Activated gamma-delta T cell treated with anti-CD3 and anti-CD28 coated beads, Interleukin-2, amount 50 U/mL, for 16 hours (primary cell): ENCODE data around the gene GCNT2.
"Not testable (repeated sequence)": the region's sequence is repeated elsewhere in the genome, so short reads cannot be mapped to it uniquely, and the experiment has no call there.

Experiments
- DNase-seq: peaks from one replicate; pipeline ENCODE4 v3.0.0-alpha.2; 2020; ENCODE audit warnings: low read depth

Gene GCNT2

DNA sequence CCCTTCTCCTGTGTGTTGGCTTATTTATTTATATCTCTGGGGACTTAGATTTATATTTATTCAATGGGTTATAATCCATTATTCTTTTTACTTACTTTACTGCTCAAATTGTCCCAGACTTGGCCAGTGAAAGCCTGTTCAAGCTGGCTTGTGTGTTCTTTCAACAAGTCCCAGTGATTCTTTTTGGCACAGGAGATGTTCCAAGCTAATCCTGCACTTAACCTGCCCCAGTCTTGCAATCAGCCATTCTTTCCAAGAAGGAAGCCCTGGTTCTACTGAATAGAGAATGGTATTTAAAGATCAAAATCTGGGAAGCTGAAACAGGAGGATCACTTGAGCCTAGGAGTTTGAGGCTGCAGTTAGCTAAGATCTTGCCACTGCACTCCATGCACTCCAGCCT lies 26.7 kb downstream of the GCNT2 start:
- no peak for DNase-seq

DNA sequence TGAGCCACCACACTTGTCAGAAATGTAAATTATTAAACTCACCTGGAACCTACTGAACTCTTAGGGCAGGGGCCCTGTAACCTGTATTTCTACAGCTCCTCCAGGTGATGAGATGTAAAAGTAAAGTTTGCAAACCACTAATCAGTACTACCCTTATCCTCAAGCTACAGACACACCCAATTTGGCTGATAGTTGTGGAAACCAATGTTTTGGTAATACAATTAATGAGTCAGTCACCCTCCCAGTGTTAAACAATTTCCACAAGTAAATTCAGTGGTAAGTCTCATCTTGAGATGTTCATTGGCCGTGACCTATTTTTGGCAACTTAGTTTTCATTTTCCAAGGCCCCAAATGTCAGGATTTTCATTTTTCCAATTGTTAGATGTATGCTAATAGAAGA lies 29.6 kb downstream of the GCNT2 start:
- no peak for DNase-seq

DNA sequence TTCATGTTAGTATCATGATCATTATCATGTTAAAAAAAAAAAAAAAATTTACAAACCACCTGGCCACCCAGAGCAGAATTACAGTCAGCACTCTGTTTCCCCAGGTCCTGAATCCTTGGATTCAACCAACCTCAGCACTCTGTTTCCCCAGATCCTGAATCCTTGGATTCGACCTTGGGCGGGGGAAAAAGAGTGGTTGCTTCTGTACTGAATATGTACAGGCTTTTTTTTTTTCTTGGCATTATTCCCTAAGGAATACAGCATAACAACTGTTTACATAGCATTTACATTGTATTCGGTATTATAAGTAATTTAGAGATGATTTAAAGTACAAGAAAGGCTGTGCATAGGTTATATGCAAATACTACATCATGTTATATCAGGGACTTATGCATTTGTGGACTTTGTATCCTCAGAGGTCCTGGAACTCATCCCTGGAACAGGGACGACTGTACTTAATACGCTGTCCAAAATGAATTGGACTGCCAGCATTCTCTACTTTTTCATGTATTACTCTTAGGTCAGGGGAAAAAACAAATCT lies 31.2 kb downstream of the GCNT2 start:
- no peak for DNase-seq

DNA sequence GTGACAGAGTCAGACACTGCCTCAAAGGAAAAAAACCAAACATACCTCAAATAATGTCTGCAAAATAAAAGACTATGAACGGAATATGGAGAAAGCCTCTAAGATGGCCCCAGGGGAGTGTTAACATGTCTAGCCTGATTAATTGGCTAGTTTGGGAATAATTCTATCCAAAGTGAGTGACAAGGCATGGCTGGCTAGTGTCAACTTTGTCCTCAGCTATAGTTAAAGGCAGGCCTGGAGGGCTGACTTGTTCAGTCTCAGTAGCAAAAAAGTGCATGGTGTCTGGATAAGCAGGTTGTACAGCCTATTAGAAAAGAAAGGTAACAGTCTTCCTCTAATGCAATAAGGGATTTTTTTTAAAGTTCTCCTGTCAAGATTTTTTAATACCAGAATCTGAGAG lies 32.7 kb downstream of the GCNT2 start:
- DNase-seq: no peak

DNA sequence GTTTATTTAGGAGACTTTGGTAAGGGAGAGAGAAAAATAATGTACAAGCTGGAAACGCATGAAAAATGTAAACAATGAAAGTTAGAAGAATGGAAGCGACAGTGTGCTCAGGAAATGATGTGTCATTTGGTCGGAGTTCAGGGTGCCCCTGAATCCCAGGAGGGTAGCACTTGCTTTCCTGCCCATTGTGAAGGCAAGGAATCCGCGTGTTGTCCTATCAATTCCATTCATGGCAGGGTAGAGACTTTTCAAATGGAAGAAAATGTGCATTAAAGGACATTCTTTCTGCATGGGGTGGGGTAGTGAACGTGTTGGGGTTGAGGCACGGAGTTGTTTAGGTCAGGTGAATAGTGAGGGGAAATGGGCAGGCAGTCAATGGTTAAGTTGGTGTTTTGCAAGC lies 33.7 kb downstream of the GCNT2 start:
- no peak for DNase-seq

DNA sequence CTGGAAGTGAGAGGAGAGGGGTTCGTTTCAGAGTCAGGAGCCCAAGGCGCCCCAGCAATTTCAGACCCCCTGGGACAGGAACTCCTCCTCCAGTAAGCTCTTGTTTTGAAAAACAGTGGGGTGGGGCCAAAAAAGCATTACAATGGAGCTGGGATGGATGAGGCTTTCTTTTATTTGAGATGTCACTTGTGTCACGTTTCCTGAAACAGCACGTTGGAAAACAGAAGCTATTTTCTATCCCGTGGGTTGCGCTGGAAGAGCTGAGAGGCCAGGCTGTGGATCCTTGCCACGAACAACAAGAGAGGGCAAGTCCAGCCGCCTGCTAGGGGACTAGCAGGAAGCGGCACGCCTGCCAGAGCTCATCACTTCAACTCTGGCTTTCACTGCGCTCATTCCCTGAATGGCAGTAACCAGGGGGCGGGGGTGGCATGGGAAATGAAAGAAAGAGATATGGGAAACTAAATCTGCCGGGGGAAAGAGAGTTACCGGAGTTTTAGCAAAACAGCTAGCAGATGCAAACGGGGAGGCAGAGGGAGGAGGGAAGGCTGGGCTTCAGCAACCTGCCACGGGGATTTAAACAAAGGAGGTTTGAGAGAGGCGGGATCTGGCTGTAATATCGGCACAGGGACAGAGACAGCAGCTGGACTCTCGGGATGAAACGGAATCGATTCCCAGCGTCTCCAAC lies 34.6 kb downstream of the GCNT2 start:
- no peak for DNase-seq

GRCh38 chr6:10556589-10556988 lies 35.4 kb downstream of the GCNT2 start:
- DNase-seq: no peak

DNA sequence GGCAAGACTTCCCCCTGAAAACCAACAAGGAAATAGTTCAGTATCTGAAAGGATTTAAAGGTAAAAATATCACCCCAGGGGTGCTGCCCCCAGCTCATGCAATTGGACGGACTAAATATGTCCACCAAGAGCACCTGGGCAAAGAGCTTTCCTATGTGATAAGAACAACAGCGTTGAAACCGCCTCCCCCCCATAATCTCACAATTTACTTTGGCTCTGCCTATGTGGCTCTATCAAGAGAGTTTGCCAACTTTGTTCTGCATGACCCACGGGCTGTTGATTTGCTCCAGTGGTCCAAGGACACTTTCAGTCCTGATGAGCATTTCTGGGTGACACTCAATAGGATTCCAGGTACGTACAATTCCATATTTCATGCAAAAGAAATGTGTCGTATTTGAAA lies 35.8 kb downstream of the GCNT2 start:
- no peak for DNase-seq

DNA sequence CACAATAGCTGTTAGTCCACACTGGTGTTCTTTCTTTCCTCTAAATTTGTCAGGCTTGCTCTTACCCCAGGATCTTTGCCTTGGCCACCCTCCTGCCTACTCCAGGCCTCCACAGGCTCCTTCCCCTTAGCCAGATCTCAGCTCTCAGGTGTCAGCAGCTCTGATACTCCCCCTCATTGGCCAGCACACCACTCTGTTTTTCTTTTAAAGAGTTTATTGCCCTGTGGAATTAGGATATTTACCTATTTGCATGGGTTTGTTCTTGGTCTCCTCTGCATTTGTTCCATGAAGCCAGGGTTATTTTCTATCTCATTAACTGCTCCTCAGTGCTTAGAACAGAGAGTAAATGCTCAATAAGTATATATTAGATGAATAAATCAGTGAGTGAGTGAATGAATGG lies 36.8 kb downstream of the GCNT2 start:
- DNase-seq: no peak

DNA sequence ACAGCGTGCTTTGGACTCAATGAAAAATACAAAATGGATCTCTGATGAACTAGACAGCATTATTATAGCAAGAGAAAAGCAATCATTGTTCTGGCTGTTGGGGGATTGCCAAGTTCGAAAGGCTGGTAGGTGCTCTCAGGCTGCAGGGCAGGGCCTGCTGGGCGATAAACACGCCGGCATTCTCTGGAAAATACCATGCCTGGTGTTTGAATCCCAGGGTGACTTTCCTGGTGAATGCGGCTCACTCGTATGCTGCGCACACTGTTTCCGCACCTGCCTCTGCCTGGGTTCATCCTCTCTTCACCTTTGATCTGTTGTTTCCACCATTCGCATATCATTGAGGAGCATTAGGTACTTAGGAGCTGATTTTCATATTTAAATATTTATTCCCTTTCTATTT lies 37.4 kb downstream of the GCNT2 start:
- DNase-seq: no peak

- no peak for DNase-seq
Measured at GRCh38 chr6:10559522-10560152, 38.5 kb downstream of the GCNT2 start.

DNA sequence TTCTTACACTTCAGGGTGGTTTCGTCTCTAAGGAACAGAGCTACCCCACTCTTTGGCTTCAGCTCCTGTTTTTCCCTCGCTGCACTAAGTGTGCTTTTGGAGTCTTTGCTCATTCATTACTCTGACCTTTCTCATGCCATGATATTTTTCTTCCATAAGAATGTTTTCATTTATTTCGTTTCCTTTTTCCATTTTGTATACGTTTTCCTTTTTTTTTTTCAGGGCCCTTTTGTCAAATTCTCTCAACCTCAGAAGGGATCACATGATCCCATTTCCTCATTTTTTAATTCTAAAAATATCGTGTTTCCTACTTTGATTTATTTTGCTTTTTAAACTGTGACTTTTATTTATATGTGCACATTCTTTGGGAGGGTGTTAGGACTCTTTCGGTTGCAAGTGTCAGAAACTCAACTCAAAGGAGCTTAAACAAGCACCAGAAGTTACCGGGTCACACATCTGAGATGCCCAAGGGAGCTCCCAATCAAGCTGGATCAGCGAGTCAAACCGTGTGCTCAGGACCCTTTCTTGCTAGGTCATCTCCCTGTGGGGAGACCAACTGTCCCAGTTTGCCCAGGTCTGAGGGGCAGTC lies 40.6 kb downstream of the GCNT2 start:
- no peak for DNase-seq

- no peak for DNase-seq
Measured at GRCh38 chr6:10564975-10565673, 44.0 kb downstream of the GCNT2 start.

DNA sequence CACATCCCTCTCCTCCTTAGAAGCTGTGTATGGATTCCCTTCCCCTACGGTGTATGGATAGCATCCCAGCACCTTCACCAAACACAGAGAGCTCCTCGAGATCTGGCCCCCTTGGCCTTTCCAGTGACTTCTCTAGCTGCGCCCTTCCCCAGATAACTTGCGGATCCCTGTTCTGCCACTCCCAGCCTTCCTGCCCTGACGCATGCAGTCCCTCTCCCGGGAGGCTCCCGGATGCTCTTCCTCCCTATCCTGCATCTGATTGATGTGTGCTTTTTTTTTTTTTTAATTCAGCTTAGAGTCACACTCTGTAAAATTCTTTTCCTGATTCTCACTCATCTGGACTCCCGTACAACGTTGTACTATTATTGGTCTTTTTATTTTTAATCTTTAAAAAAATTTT lies 44.8 kb downstream of the GCNT2 start:
- DNase-seq: no peak

DNA sequence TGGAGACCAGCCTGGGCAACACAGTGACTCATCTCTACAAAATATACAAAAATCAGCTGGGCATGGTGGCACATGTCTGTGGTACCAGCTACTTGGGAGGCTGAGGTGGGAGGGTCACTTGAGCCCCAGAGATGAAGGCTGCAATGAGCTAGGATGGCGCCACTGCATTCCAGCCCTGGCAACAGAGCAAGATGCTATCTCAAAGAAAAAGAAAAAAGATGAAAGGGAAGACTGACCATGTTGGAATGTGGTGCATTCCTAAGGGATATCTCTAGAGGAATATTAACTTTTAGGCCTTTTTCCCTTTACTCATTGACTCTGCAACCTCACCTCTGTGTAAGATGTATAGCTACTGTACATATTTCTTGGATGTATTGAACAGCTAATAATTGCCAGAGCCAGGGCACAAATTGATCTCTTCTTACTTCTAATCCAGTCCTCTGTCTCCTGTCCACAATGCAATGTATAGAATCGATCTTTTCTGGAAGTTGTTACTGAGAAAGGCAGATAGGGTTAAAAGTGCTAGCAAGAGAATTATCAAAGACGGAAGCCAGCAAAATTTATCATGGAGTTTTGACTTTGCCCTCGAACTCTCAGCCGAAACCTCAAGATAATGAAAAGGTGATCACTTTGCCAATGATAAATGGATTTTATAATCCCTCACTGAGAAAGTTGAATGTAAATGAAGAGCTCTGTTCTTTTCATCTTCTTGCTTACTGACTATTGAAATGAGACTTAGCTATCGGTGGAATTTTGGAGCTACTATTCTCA lies 46.3 kb downstream of the GCNT2 start:
- DNase-seq: no peak

DNA sequence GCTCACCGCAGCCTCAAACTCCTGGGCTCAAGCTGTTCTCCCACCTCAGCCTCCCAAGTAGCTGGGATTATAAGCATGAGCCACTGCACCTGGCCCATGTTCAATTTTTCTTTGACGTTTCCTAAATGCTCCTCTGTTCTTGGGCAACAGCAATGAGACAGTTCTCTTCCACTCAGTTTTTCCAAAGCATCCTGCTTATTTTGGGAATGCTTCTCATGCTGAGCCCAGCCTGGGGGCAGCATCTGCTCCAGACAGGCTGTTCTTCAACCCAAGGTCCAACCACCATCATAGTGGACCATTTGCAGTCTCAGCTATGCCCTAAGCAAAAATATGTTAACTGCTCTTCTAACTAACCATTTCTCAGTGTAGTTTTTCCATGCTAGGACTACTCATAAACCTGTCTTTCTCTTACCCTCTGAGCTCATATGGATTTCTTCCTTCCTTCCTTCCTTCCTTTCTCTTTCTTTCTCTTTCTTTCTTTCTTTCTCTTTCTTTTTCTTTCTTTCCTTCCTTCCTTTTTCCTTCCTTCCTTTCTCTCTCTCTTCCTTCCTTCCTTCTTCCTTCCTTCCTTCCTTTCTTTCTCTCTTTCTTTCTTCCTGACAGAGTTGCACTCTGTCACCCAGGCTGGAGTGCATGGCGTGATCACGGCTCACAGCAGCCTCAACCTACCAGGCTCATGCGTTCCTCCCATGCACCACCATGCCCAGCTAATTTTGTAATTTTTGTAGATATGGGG lies 48.4 kb downstream of the GCNT2 start:
- no peak for DNase-seq

DNA sequence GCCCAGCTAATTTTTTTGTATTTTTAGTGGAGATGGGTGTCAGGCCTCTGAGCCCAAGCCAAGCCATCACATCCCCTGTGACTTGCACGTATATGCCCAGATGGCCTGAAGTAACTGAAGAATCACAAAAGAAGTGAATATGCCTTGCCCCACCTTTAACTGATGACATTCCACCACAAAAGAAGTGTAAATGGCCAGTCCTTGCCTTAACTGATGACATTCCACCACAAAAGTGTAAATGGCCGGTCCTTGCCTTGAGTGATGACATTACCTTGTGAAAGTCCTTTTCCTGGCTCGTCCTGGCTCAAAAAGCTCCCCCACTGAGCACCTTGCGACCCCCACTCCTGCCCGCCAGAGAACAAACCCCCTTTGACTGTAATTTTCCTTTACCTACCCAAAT lies 54.4 kb downstream of the GCNT2 start:
- not testable (repeated sequence) for DNase-seq

DNA sequence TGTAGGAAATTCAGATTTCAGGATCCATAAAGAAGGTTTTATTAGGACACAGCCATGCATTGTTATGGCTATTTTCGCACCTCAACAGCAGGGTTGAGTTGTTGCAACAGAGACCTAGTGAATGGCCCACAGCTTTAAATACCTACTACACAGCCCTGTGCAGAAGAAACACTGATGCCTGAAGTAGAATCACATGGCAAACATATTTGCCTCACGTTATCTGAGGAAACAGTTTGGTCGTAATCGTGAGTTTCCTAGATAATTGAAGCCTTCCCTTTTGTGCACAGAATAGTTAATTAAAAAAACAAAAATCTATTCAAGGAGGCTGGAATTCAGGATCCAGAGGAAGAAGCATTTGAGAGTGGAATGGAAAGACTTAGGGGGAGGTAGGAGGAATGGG lies 55.1 kb downstream of the GCNT2 start:
- no peak for DNase-seq

DNA sequence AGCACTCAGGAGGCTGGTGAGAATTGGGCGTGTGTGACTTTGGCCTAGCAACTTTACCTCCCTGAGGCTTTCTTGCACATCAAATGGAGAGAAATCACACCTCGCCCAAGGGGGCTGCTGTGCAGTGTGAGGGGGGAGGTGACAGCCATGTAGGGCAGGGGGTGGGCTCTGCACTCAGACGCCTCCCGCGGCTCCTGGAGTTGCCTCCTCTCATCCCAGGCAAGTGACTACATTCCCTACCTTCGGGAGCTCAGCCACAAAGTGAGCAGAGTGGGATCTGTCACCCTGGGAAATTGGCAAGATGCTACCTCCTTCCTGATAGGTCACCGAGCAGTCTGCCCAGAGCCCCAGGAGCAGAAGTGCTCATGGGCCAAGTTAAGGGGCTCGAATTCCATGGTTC lies 56.0 kb downstream of the GCNT2 start:
- DNase-seq: no peak

GRCh38 chr6:10578723-10579122 lies 57.6 kb downstream of the GCNT2 start:
- no peak for DNase-seq

DNA sequence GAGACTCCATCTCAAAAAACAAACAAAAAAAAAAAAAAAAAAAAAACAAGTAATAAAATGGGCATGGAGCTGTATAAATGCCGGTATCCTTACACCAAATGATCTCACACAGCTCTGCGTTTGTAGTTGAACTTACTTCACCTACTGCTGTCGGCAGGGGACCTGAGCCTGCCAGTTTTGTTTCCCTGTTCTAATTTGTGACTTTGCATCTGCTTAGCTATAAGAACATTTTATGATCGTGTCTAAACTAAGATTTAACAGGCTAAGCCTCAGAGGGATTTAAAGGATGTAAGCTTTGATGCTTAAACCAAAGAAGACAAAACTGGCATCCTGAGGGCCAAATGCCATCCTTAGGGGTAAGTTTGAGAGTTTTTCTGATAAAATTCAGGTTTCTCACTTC lies 58.7 kb downstream of the GCNT2 start:
- DNase-seq: no peak
